ENCODE results near the gene NIN.

GRCh38 chr14:50792634-50793068 is 38.3 kb downstream of the NIN start:
- TF ChIP-seq, protein P1, sequence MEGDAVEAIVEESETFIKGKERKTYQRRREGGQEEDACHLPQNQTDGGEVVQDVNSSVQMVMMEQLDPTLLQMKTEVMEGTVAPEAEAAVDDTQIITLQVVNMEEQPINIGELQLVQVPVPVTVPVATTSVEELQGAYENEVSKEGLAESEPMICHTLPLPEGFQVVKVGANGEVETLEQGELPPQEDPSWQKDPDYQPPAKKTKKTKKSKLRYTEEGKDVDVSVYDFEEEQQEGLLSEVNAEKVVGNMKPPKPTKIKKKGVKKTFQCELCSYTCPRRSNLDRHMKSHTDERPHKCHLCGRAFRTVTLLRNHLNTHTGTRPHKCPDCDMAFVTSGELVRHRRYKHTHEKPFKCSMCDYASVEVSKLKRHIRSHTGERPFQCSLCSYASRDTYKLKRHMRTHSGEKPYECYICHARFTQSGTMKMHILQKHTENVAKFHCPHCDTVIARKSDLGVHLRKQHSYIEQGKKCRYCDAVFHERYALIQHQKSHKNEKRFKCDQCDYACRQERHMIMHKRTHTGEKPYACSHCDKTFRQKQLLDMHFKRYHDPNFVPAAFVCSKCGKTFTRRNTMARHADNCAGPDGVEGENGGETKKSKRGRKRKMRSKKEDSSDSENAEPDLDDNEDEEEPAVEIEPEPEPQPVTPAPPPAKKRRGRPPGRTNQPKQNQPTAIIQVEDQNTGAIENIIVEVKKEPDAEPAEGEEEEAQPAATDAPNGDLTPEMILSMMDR (IDR thresholded peaks at IDR 0.05; ENCODE audit: insufficient read depth, low read depth, low read length): no peak
- TF ChIP-seq EZH2 (IDR thresholded peaks at IDR 0.05; ENCODE audit: insufficient read depth, low read length): no peak

All from astrocyte (in vitro differentiated cells and primary cell).